ENCODE measurements around the gene PABPN1.

PABPN1 gene

DNA sequence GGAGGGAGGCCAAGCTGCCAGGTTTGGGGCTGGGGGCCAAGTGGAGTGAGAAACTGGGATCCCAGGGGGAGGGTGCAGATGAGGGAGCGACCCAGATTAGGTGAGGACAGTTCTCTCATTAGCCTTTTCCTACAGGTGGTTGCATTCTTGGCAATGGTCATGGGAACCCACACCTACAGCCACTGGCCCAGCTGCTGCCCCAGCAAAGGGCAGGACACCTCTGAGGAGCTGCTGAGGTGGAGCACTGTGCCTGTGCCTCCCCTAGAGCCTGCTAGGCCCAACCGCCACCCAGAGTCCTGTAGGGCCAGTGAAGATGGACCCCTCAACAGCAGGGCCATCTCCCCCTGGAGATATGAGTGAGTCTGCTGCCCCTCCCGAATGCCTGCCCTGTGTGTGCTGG, 51.8 kb downstream of the PABPN1 start:
- no peak for DNase-seq
- peaks cover 13% of the 10 kb centered on the region for H3K27me3 Mint-ChIP-seq
- no peaks in the 10 kb centered on the region for H3K9me3 Mint-ChIP-seq
- no peak overlapping the region for H3K27ac Mint-ChIP-seq
- ATAC-seq = no peak
- no peaks in the 10 kb centered on the region for H3K4me1 Mint-ChIP-seq
- no peak overlapping the region for H3K4me3 Mint-ChIP-seq
